PFSK-1 (cell line): Measurements from ENCODE around the gene MYO7A.

Experiments used
- FOXP2 ChIP-seq: optimal IDR thresholded peaks from 2 replicates; pipeline ENCODE3; 2011; ENCODE audit warnings: borderline replicate concordance, control low read depth, inconsistent platforms; ENCODE audit not compliant: insufficient read depth; ENCODE audit errors: extremely low read length, extremely low read depth
- POLR2AphosphoS5 ChIP-seq: IDR thresholded peaks from 2 replicates; pipeline ENCODE4 v1.6.1; 2012; ENCODE audit warnings: low read depth, mild to moderate bottlenecking, control low read depth, low read length, moderate library complexity
- SIN3A ChIP-seq: IDR thresholded peaks from 2 replicates; pipeline ENCODE4 v1.6.1; 2012; ENCODE audit warnings: mild to moderate bottlenecking, low read length, moderate library complexity, borderline replicate concordance; ENCODE audit not compliant: insufficient read depth
- TAF1 ChIP-seq: IDR thresholded peaks from 2 replicates; pipeline ENCODE4 v1.6.1; 2012; ENCODE audit warnings: low read length, control low read depth, borderline replicate concordance; ENCODE audit not compliant: insufficient read depth
- TF ChIP-seq, protein P1 (sequence below), 2 experiments: IDR thresholded peaks; 2 replicates each; pipeline versions ENCODE4 v1.6.1 to v1.8.0; 2011 to 2012; ENCODE audit warnings: low read depth in 2 of 2, low read length in 2 of 2, control low read depth in 1 of 2, inconsistent platforms in 1 of 2, mild to moderate bottlenecking in 1 of 2, moderate library complexity in 1 of 2; ENCODE audit not compliant: insufficient read depth in 1 of 2

The MYO7A gene

DNA sequence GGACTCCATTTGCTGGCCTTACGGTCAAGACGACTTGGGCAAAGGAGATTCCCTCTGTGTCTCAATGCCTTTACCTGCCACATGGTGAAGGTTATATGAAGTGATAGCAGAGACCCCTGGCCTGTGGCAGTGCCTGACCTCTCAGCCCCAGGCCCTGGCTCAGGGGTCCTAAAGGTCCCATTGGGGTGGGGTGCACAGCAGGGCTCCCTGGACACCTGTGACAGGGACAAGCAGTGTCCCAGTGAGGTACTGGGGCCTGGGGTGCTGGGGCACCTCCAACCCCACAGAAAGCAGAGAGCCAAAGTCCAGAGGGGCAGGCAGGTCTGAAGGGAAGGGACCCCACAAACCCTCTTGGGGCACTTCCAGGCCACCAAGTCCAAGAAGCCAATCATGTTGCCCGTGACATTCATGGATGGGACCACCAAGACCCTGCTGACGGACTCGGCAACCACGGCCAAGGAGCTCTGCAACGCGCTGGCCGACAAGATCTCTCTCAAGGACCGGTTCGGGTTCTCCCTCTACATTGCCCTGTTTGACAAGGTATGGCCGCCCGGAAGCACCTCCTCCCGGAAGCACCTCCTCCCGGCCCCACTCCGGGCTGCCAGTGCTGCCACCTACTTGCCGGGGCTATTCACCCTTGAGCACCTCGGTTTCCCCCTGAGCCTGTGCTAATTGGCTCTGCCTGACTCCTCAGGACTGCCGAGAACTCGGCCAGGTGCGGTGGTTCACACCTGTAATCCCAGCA is 62.5 kb downstream of the MYO7A start:
- TF ChIP-seq, protein P1, sequence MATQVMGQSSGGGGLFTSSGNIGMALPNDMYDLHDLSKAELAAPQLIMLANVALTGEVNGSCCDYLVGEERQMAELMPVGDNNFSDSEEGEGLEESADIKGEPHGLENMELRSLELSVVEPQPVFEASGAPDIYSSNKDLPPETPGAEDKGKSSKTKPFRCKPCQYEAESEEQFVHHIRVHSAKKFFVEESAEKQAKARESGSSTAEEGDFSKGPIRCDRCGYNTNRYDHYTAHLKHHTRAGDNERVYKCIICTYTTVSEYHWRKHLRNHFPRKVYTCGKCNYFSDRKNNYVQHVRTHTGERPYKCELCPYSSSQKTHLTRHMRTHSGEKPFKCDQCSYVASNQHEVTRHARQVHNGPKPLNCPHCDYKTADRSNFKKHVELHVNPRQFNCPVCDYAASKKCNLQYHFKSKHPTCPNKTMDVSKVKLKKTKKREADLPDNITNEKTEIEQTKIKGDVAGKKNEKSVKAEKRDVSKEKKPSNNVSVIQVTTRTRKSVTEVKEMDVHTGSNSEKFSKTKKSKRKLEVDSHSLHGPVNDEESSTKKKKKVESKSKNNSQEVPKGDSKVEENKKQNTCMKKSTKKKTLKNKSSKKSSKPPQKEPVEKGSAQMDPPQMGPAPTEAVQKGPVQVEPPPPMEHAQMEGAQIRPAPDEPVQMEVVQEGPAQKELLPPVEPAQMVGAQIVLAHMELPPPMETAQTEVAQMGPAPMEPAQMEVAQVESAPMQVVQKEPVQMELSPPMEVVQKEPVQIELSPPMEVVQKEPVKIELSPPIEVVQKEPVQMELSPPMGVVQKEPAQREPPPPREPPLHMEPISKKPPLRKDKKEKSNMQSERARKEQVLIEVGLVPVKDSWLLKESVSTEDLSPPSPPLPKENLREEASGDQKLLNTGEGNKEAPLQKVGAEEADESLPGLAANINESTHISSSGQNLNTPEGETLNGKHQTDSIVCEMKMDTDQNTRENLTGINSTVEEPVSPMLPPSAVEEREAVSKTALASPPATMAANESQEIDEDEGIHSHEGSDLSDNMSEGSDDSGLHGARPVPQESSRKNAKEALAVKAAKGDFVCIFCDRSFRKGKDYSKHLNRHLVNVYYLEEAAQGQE (IDR thresholded peaks at IDR 0.05; ENCODE audit: insufficient read depth in 1 of 2, low read depth in 2 of 2, low read length in 2 of 2): no peak
- TF ChIP-seq POLR2AphosphoS5 (no peak), FOXP2 (no peak), TAF1 (no peak), SIN3A (no peak)

DNA sequence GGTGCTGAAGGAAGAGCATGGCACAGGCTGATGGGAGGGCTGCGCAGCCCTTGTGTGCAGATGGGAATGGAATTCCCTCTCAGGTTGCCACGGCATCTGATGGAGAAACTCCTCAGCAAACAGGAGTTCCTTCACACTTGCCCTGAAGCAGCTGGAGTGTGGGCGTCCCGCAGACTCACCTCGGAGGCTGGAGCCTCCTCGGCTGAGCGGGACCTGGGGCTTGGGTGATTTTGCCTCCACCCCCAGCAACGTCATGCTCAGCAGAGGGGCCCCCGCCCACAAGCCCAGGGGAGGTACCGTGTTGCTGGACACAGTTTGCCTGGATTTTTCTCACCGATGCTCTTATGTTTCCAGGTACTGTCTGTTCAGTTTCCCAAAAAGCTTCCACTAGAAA is 63.4 kb downstream of the MYO7A start:
- TF ChIP-seq POLR2AphosphoS5 (no peak), FOXP2 (no peak), TAF1 (no peak), SIN3A (no peak)
- TF ChIP-seq, protein P1 (IDR thresholded peaks at IDR 0.05; ENCODE audit: insufficient read depth in 1 of 2, low read depth in 2 of 2, low read length in 2 of 2): no peak

DNA sequence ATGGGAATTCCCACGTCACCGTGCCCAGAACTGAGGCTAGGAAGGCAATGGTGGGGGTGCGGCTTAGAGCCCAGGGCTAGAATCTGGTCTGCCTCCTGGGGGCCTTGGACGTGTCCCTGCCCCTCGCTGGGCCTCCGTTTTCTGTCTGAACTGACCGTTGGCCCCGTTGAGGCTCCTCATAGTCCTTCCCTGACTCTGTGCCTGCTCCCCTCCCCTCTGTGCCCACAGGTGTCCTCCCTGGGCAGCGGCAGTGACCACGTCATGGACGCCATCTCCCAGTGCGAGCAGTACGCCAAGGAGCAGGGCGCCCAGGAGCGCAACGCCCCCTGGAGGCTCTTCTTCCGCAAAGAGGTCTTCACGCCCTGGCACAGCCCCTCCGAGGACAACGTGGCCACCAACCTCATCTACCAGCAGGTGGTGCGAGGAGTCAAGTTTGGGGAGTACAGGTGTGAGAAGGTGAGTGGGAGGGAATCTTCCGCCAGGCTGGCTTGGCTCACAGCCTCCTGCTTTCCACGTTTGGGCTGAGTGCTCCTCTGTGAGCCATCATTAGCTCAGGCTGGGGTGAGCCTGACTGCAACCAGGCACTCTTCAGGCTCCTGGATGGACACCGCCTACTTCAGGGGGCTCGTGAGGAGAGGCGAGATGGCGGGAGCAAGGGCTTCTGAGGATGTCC is 63.9 kb downstream of the MYO7A start:
- TF ChIP-seq FOXP2 (no peak), POLR2AphosphoS5 (no peak), TAF1 (no peak), SIN3A (no peak)
- TF ChIP-seq, protein P1 (IDR thresholded peaks at IDR 0.05; ENCODE audit: insufficient read depth in 1 of 2, low read depth in 2 of 2, low read length in 2 of 2): no peak

DNA sequence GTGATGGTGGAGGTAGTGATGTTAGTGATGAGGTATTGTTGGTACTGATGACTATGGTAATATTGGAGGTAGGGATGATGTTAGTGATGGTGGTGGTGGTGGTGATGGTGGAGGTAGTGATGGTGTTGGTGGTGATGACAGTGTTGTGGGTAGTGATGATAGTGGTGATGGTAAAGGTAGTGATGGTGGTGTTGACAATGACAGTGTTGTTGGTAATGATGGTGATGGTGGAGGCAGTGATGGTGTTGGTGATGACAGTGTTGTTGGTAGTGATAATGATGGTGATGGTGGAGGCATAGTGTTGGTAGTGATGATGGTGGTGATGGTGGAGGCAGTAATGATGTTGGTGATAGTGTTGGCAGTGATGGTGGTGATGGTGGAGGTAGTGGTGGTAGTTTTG is 65.1 kb downstream of the MYO7A start:
- TF ChIP-seq TAF1: no peak
- TF ChIP-seq SIN3A: no peak
- no peak for TF ChIP-seq POLR2AphosphoS5
- TF ChIP-seq, protein P1 (IDR thresholded peaks at IDR 0.05; ENCODE audit: insufficient read depth in 1 of 2, low read depth in 2 of 2, low read length in 2 of 2): no peak
- TF ChIP-seq FOXP2: no peak
